Endodermal cell (in vitro differentiated cells): ENCODE data around the gene GRIK3. TPM values are rescaled to one million over a fixed set of nuclear protein-coding genes. Genes with fewer than 3 reads are reported as not detected.

Experiments
- DNase-seq: peaks from one replicate; pipeline ENCODE4 v3.0.0-alpha.2; 2017
- H3K27ac ChIP-seq: 2 replicates; pipeline ENCODE4 v1.5.1; 2013; ENCODE audit warnings: mild to moderate bottlenecking, low read depth, low read length, moderate library complexity
- H3K27me3 ChIP-seq: 2 replicates; pipeline ENCODE4 v1.6.1; 2013; ENCODE audit warnings: mild to moderate bottlenecking, low read length, moderate library complexity; ENCODE audit not compliant: insufficient read depth, control insufficient read depth, poor library complexity, severe bottlenecking
- H3K36me3 ChIP-seq: 2 replicates; pipeline ENCODE4 v1.7.0; 2013; ENCODE audit warnings: mild to moderate bottlenecking, low read length, moderate library complexity; ENCODE audit not compliant: control insufficient read depth, insufficient read depth
- H3K4me1 ChIP-seq: one replicate; pipeline ENCODE4 v1.7.0; 2013; ENCODE audit warnings: low read length; ENCODE audit not compliant: control insufficient read depth, insufficient read depth
- H3K4me3 ChIP-seq: 2 replicates; pipeline ENCODE4 v1.5.1; 2013; ENCODE audit warnings: mild to moderate bottlenecking, low read length, moderate library complexity
- H3K9ac ChIP-seq: 2 replicates; pipeline ENCODE4 v1.6.1; 2013; ENCODE audit warnings: mild to moderate bottlenecking, low read length, moderate library complexity; ENCODE audit not compliant: poor library complexity, severe bottlenecking; ENCODE audit errors: extremely low read depth
- H3K9me3 ChIP-seq: 2 replicates; pipeline ENCODE4 v1.6.1; 2013; ENCODE audit warnings: mild to moderate bottlenecking, low read length, moderate library complexity; ENCODE audit not compliant: control insufficient read depth
- H3K27ac Mint-ChIP-seq: 2 replicates; pipeline ENCODE4 v1.8.0; 2020; ENCODE audit warnings: mixed read lengths
- H3K27me3 Mint-ChIP-seq: 2 replicates; pipeline ENCODE4 v1.8.0; 2021; ENCODE audit warnings: mild to moderate bottlenecking, mixed read lengths; ENCODE audit not compliant: insufficient read depth
- H3K36me3 Mint-ChIP-seq: 2 replicates; pipeline ENCODE4 v1.8.0; 2020; ENCODE audit warnings: low read depth, mixed read lengths
- H3K4me1 Mint-ChIP-seq: 2 replicates; pipeline ENCODE4 v1.8.0; 2020; ENCODE audit warnings: mixed read lengths
- H3K4me3 Mint-ChIP-seq: 2 replicates; pipeline ENCODE4 v1.8.0; 2020; ENCODE audit warnings: mild to moderate bottlenecking, moderate library complexity, mixed read lengths
- H3K9me3 Mint-ChIP-seq: 2 replicates; pipeline ENCODE4 v1.8.0; 2020; ENCODE audit warnings: mild to moderate bottlenecking, mixed read lengths
- CTCF ChIP-seq: fragments of 200-600 bp; sonication (generic); conservative IDR thresholded peaks from 2 replicates; pipeline ENCODE4 v1.5.0; 2021; ENCODE audit warnings: antibody characterized with exemption, mild to moderate bottlenecking
- WGBS, 2 experiments: methylation state at CpG; one replicate each; pipeline versions ENCODE4 v1.1.5 to v1.1.7; 2013; ENCODE audit warnings: missing lambda C conversion rate in 2 of 2, mixed read lengths in 1 of 2; ENCODE audit not compliant: insufficient coverage in 1 of 2, insufficient read length in 1 of 2; 5-methylcytosine and 5-hydroxymethylcytosine counted together
- total RNA-seq, 2 donors: library from RNA; stranded (reverse); fragmentation: NEBNext Ultra II Directional in 1 of 2; extraction: Animal tissue kit (Norgen Biotek cat#: 25700) in 1 of 2; gene quantifications; 2 replicates in 1 of 2; 3 replicates in 1 of 2; pipeline ENCODE4 v1.2.1, GENCODE V29; 2021

Gene GRIK3
- total RNA-seq, 2 donors from 2014 or later: 13.4 to 32.4 TPM

- no peak for DNase-seq
Measured at GRCh38 chr1:36955016-36955415, 79.3 kb downstream of the GRIK3 start.

GRCh38 chr1:36953061-36953460, 81.3 kb downstream of the GRIK3 start:
- H3K4me1 ChIP-seq: no peaks in the 10 kb centered on the region
- no peaks in the 10 kb centered on the region for H3K9me3 ChIP-seq
- H3K27ac Mint-ChIP-seq: no peak overlapping the region
- no peaks in the 10 kb centered on the region for H3K36me3 ChIP-seq
- H3K9me3 Mint-ChIP-seq: no peaks in the 10 kb centered on the region
- H3K27ac ChIP-seq: no peak overlapping the region
- no peaks in the 10 kb centered on the region for H3K27me3 ChIP-seq
- no peak for TF ChIP-seq CTCF
- DNase-seq: no peak
- peaks cover 3% of the 10 kb centered on the region for H3K4me1 Mint-ChIP-seq
- H3K27me3 Mint-ChIP-seq: no peaks in the 10 kb centered on the region
- 85 to 91% methylated on average over 5 of the region's 5 CpGs for WGBS, 2 experiments
- no peak overlapping the region for H3K4me3 Mint-ChIP-seq
- no peak overlapping the region for H3K9ac ChIP-seq
- H3K36me3 Mint-ChIP-seq: no peaks in the 10 kb centered on the region
- H3K4me3 ChIP-seq: no peak overlapping the region

More at GRCh38 chr1:36955016-36955415, 79.3 kb downstream of the GRIK3 start:
- no peaks in the 10 kb centered on the region for H3K9me3 ChIP-seq
- no peak overlapping the region for H3K4me3 ChIP-seq
- Mint-ChIP-seq H3K4me1 (peaks cover 2% of the 10 kb centered on the region), H3K27me3 (no peaks in the 10 kb centered on the region), H3K4me3 (no peak overlapping the region), H3K36me3 (no peaks in the 10 kb centered on the region), H3K27ac (peak overlapping the region; percentile 15), H3K9me3 (no peaks in the 10 kb centered on the region)
- H3K27me3 ChIP-seq: no peaks in the 10 kb centered on the region
- H3K27ac ChIP-seq: no peak overlapping the region
- no peak for TF ChIP-seq CTCF
- no peak overlapping the region for H3K9ac ChIP-seq
- 94 to 100% methylated on average over 1 to 7 of the region's 7 CpGs for WGBS, 2 experiments
- H3K4me1 ChIP-seq: no peaks in the 10 kb centered on the region
- no peaks in the 10 kb centered on the region for H3K36me3 ChIP-seq

GRCh38 chr1:36951761-36952160, 82.6 kb downstream of the GRIK3 start:
- Mint-ChIP-seq H3K9me3 (no peaks in the 10 kb centered on the region), H3K27ac (no peak overlapping the region), H3K36me3 (no peaks in the 10 kb centered on the region), H3K4me3 (no peak overlapping the region), H3K27me3 (no peaks in the 10 kb centered on the region), H3K4me1 (peaks cover 13% of the 10 kb centered on the region)
- DNase-seq: no peak
- TF ChIP-seq CTCF: no peak
- Histone ChIP-seq H3K27ac (no peak overlapping the region), H3K4me1 (no peaks in the 10 kb centered on the region), H3K9me3 (no peaks in the 10 kb centered on the region), H3K27me3 (no peaks in the 10 kb centered on the region), H3K9ac (no peak overlapping the region), H3K4me3 (no peak overlapping the region), H3K36me3 (no peaks in the 10 kb centered on the region)
- WGBS, 2 experiments: 93 to 95% methylated on average over 5 of the region's 5 CpGs
